Hematopoietic multipotent progenitor cell (in vitro differentiated cells): ENCODE data around the gene ETFB. TPM values are rescaled to one million over a fixed set of nuclear protein-coding genes. Genes with fewer than 3 reads are reported as not detected.
A peak's percentile ranks its signal among the peaks of the same experiment; 100 is the strongest.

Experiments used
- DNase-seq, 3 donors: peaks; one replicate each; pipeline ENCODE4 v3.0.0-alpha.2; 2011 to 2015; ENCODE audit warnings: low read depth in 2 of 3, low spot score in 2 of 3
- total RNA-seq: library from RNA; depleted of rRNA; stranded (reverse); fragments of >200 nt; gene quantifications from one replicate; pipeline ENCODE4 v1.2.3, GENCODE V29; 2012

The ETFB gene
- total RNA-seq, 1 donor: 162 TPM

DNA sequence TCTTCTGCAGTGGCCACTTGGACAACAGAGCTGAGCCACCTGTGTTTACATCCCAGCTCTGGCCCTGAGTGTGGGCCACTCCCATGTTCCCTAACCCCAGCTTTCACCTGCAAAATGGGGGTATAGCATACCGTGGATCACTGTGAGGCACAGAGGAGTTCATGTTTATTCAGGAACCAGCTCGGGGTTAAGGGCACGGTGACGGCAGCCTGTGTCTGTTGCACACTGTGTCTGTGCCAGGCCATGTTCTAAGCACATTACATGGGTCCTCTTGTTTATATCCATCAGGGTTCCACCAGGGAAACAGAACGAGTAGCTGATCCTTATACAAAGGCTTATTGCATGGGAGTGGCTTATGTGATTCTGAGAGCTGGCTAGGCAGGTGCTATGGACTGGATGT is 68.8 kb downstream of the ETFB start:
- no peak for DNase-seq

DNA sequence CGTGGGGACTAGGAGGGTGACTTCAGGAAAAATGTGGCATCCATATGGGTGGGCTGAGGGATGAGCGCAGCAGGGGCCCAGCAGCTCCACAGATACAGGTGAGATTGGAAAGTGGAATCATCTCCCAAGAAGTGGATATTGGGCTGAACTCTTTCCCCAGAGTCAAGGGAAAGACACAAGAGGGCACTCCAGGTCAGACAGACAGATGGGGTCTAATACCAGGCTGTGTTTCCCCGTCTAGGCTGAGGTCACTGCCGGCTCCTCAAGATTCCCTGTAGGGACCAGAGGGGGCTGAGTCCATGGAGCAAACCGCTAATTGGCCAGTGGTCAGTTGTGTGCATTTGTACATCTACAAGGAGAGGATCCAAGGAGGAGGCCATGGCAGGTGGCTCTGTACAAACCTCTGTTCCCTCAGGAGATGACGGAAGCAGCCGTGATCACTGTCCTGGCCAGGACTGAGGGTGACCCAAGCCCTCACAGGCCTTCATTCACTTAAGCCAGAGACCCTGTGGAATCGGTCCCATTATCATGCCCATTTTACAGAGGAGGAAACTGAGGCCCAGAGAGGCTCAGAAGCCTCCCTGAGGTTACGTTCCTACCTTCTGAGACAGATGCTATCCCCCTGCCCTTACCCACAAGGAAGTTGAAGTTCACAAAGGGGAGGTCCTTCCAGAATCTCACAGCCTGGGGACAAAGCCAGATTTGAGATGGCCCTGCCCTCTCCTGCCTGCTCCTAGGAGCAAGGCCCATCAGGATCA is 69.7 kb downstream of the ETFB start:
- peak in 1 of 3 donors; percentile 23 for DNase-seq

DNA sequence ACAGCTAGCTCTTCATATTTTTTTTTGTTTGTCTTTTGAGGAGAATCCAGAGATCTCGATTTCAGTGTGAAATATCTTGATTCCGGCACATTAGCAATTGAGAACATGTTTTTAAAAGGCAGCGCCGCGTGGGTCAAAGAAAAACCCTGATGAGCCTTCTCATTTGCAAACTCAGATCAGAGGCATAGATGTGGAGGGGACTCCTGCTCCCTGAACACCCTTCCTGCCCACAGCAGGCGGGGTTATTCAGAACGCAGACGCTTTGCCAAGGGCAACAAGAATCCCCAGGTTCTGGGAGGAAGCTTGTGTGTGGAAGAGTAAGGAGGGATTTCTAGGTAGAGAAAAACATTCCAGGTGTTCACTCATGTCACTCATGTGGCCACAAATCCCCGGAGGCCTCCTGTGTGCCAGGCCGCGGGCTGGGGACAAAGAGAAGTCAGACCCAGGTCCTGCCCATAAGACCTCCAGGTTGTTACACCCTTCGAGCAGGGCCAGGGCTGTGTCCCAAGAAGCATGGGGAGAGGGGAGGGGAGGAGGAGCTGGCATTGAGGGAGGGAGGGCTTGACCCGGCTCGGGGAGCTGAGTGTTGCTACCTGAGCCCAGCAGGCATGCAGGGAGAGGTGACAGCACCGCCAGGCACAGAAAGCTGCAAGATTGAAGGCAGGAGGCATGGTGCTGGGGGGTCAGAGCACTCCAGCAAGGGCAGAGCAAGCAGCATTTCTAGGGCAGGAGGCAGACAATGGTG is 70.6 kb downstream of the ETFB start:
- no peak for DNase-seq

Other genes starting within 250 kb of the ETFB start
- gene SIGLEC9, start 241.5 kb downstream of the ETFB start, total RNA-seq: 0.27 TPM
- under 0.01 TPM for gene SIGLEC7, start 224.1 kb downstream of the ETFB start, total RNA-seq
- 9.2 TPM for gene CD33, start 141.3 kb downstream of the ETFB start, total RNA-seq
- gene SIGLECL1, start 115.3 kb downstream of the ETFB start, total RNA-seq: not detected
- gene IGLON5, start 54.7 kb downstream of the ETFB start, total RNA-seq: 1.1 TPM
- 0.81 TPM for gene VSIG10L, start 24.2 kb downstream of the ETFB start, total RNA-seq
- not detected for gene CLDND2, start 2.6 kb upstream of the ETFB start, total RNA-seq
- gene NKG7, start 6.3 kb upstream of the ETFB start, total RNA-seq: 24.0 TPM
- not detected for gene LIM2, start 21.6 kb upstream of the ETFB start, total RNA-seq
- gene C19orf84, start 24.2 kb upstream of the ETFB start, total RNA-seq: 0.27 TPM
- gene SIGLEC10, start 51.3 kb upstream of the ETFB start, total RNA-seq: 6.7 TPM
- gene SIGLEC8, start 92.1 kb upstream of the ETFB start, total RNA-seq: 0.27 TPM
- not detected for gene CEACAM18, start 112.2 kb upstream of the ETFB start, total RNA-seq
- 1.1 TPM for gene SIGLEC12, start 135.4 kb upstream of the ETFB start, total RNA-seq
- 0.54 TPM for gene SIGLEC6, start 165.3 kb upstream of the ETFB start, total RNA-seq
- gene ZNF175, start 204.9 kb upstream of the ETFB start, total RNA-seq: 2.7 TPM